ENCODE measurements around the gene PIK3R5.

PIK3R5 gene

GRCh38 chr17:8872705-8873435, 92.6 kb downstream of the PIK3R5 start:
- Histone ChIP-seq H3K4me2 (no peak overlapping the region), H3K27me3 (ENCODE audit: insufficient read depth, low read depth) (no peaks in the 10 kb centered on the region), H2AFZ (ENCODE audit: low read depth) (no peak overlapping the region), H3K9ac (no peak overlapping the region), H3K79me2 (ENCODE audit: insufficient read depth, low read depth) (no peaks in the 10 kb centered on the region), H4K20me1 (ENCODE audit: insufficient read depth) (no peaks in the 10 kb centered on the region), H3K4me1 (ENCODE audit: low read depth, poor library complexity, severe bottlenecking) (no peaks in the 10 kb centered on the region), H3K27ac (no peak overlapping the region), H3K36me3 (ENCODE audit: insufficient read depth) (no peaks in the 10 kb centered on the region), H3K4me3 (IDR thresholded peaks at IDR 0.05; ENCODE audit: insufficient read depth, low read depth, low read length) (no peak overlapping the region)
- TF ChIP-seq CTCF (conservative IDR thresholded peaks at IDR 0.05; ENCODE audit: low read depth, low read length): no peak

DNA sequence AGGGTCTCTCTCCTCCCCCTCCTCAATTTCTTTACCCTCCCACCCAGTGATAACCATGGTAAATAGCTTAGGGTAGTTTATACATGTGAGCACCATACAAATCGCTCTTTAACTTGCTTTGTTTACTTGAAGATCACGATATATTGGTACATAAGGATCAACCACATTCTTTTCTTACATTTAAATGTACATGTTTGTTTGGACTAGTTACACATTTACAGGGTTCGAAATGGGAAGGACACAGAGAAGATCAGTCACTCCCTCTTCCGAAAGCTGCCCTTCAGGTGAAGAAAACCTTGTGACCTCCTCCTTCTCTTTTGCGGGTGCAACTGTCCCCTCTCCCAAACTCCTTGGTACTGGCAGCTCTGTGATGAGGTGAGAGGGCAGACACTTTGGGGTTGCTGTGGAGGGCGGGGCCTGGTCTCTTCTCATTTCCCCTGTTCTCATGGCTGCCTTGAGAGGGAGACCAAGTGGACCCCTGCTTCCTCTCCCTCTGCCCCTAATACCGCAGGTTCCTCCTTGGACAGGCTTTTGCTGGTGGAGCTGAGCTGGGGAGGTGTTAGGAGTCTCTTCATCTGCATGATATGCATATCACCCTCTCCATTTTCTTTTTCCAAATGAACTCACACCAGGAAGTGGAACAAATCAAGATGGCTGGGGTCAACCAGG, 93.3 kb downstream of the PIK3R5 start:
- Histone ChIP-seq H3K4me2 (no peak overlapping the region), H3K79me2 (ENCODE audit: insufficient read depth, low read depth) (no peaks in the 10 kb centered on the region), H3K4me3 (IDR thresholded peaks at IDR 0.05; ENCODE audit: insufficient read depth, low read depth, low read length) (no peak overlapping the region), H3K27me3 (ENCODE audit: insufficient read depth, low read depth) (no peaks in the 10 kb centered on the region), H3K4me1 (ENCODE audit: low read depth, poor library complexity, severe bottlenecking) (no peaks in the 10 kb centered on the region), H3K27ac (no peak overlapping the region), H3K9ac (no peak overlapping the region), H3K36me3 (ENCODE audit: insufficient read depth) (no peaks in the 10 kb centered on the region), H4K20me1 (ENCODE audit: insufficient read depth) (no peaks in the 10 kb centered on the region), H2AFZ (ENCODE audit: low read depth) (no peak overlapping the region)
- TF ChIP-seq CTCF (conservative IDR thresholded peaks at IDR 0.05; ENCODE audit: low read depth, low read length): no peak

DNA sequence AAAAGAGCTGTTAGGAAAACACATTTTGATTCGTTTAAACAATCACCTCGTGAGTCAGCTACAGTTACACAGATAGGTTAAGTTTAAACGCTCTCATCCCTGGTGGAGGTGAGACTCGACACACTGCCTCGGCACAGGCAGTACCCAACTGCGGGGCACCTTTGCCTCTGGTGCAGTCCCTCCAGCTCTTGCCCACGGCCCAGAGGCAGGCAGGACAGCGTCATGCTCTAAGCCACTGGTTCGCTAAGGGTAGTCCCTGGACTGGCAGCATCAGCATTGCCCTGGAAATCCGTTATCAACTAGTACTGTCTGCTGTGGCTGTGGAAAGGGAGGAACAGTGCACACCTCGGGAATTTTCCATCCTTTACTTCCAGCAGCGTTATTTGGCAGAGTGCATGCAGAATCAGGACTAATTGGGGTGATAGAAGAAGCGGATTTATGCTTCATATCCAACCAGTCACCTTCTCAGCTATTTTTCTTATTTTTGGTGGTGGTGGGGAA, 94.4 kb downstream of the PIK3R5 start:
- Histone ChIP-seq H2AFZ (ENCODE audit: low read depth) (no peak overlapping the region), H3K4me2 (no peak overlapping the region), H4K20me1 (ENCODE audit: insufficient read depth) (no peaks in the 10 kb centered on the region)

GRCh38 chr17:8870406-8871040, 95.0 kb downstream of the PIK3R5 start:
- Histone ChIP-seq H3K27ac (no peak overlapping the region), H4K20me1 (ENCODE audit: insufficient read depth) (no peaks in the 10 kb centered on the region), H3K36me3 (ENCODE audit: insufficient read depth) (no peaks in the 10 kb centered on the region), H3K4me2 (no peak overlapping the region), H3K27me3 (ENCODE audit: insufficient read depth, low read depth) (no peaks in the 10 kb centered on the region), H3K4me1 (ENCODE audit: low read depth, poor library complexity, severe bottlenecking) (no peaks in the 10 kb centered on the region), H3K9ac (no peak overlapping the region), H2AFZ (ENCODE audit: low read depth) (no peak overlapping the region), H3K79me2 (ENCODE audit: insufficient read depth, low read depth) (no peaks in the 10 kb centered on the region), H3K4me3 (IDR thresholded peaks at IDR 0.05; ENCODE audit: insufficient read depth, low read depth, low read length) (no peak overlapping the region)
- TF ChIP-seq CTCF (conservative IDR thresholded peaks at IDR 0.05; ENCODE audit: low read depth, low read length): no peak

More for the DNA sequence above, 94.4 kb downstream of the PIK3R5 start:
- no peak overlapping the region for H3K4me3 ChIP-seq (IDR thresholded peaks at IDR 0.05; ENCODE audit: insufficient read depth, low read depth, low read length)
- no peaks in the 10 kb centered on the region for H3K36me3 ChIP-seq (ENCODE audit: insufficient read depth)
- H3K4me1 ChIP-seq (ENCODE audit: low read depth, poor library complexity, severe bottlenecking): no peaks in the 10 kb centered on the region
- no peak overlapping the region for H3K27ac ChIP-seq
- no peak for TF ChIP-seq CTCF (conservative IDR thresholded peaks at IDR 0.05; ENCODE audit: low read depth, low read length)
- H3K9ac ChIP-seq: no peak overlapping the region
- no peaks in the 10 kb centered on the region for H3K27me3 ChIP-seq (ENCODE audit: insufficient read depth, low read depth)
- H3K79me2 ChIP-seq (ENCODE audit: insufficient read depth, low read depth): no peaks in the 10 kb centered on the region

Data from KMS-11 (cell line).